Measurements from ENCODE around the gene SERPINB4. TPM values are rescaled to one million over a fixed set of nuclear protein-coding genes. Genes with fewer than 3 reads are reported as not detected.
"Not testable (repeated sequence)": the region's sequence is repeated elsewhere in the genome, so short reads cannot be mapped to it uniquely, and the experiment has no call there.

Gene SERPINB4
- total RNA-seq = not detected

- not testable (repeated sequence) for H3K27me3 Mint-ChIP-seq (ENCODE audit: low read depth); H3K4me1 Mint-ChIP-seq (ENCODE audit: low read depth); H3K36me3 Mint-ChIP-seq (ENCODE audit: insufficient read depth in 2 of 2); H3K27ac Mint-ChIP-seq; H3K9me3 Mint-ChIP-seq; H3K4me3 Mint-ChIP-seq; DNase-seq; ATAC-seq (replicated peaks in 1 of 2)
Measured at GRCh38 chr18:63644142-63644541, at the start of gene SERPINB4. Gene SERPINB4, minus strand, starts transcription at chr18:63644256. Its CDS starts 679 bp downstream, at chr18:63643577.

GRCh38 chr18:63689064-63689463, 45.0 kb upstream of the SERPINB4 start:
- ATAC-seq (replicated peaks in 1 of 2) (no peak), DNase-seq (no peak)
- H3K4me1 Mint-ChIP-seq (ENCODE audit: low read depth) = no peaks in the 10 kb centered on the region
- no peak overlapping the region for H3K27ac Mint-ChIP-seq
- H3K27me3 Mint-ChIP-seq (ENCODE audit: low read depth) = peaks cover 3% of the 10 kb centered on the region
- H3K9me3 Mint-ChIP-seq = peaks cover 3 to 10% of the 10 kb centered on the region in 2 donors
- no peaks in the 10 kb centered on the region for H3K36me3 Mint-ChIP-seq (ENCODE audit: insufficient read depth in 2 of 2)
- H3K4me3 Mint-ChIP-seq = no peak overlapping the region

GRCh38 chr18:63686871-63687270, 42.8 kb upstream of the SERPINB4 start:
- no peak overlapping the region for H3K27ac Mint-ChIP-seq
- no peak overlapping the region for H3K4me3 Mint-ChIP-seq
- H3K4me1 Mint-ChIP-seq (ENCODE audit: low read depth) = no peaks in the 10 kb centered on the region
- ATAC-seq (replicated peaks in 1 of 2) = no peak
- no peaks in the 10 kb centered on the region for H3K36me3 Mint-ChIP-seq (ENCODE audit: insufficient read depth in 2 of 2)
- H3K9me3 Mint-ChIP-seq = peaks cover 3 to 8% of the 10 kb centered on the region in 2 donors
- no peak for DNase-seq
- peaks cover 5% of the 10 kb centered on the region for H3K27me3 Mint-ChIP-seq (ENCODE audit: low read depth)

- no peak overlapping the region for H3K4me3 Mint-ChIP-seq
- H3K9me3 Mint-ChIP-seq = peaks cover 0 to 2% of the 10 kb centered on the region in 2 donors
- H3K27ac Mint-ChIP-seq = no peak overlapping the region
- H3K36me3 Mint-ChIP-seq (ENCODE audit: insufficient read depth in 2 of 2) = no peaks in the 10 kb centered on the region
- DNase-seq (no peak), ATAC-seq (replicated peaks in 1 of 2) (no peak)
- H3K27me3 Mint-ChIP-seq (ENCODE audit: low read depth) = peaks cover 5% of the 10 kb centered on the region
- no peaks in the 10 kb centered on the region for H3K4me1 Mint-ChIP-seq (ENCODE audit: low read depth)
Measured at GRCh38 chr18:63684718-63685117, 40.7 kb upstream of the SERPINB4 start.

GRCh38 chr18:63683890-63684289, 39.8 kb upstream of the SERPINB4 start:
- H3K27ac Mint-ChIP-seq = no peak overlapping the region
- no peaks in the 10 kb centered on the region for H3K4me1 Mint-ChIP-seq (ENCODE audit: low read depth)
- peaks cover 5% of the 10 kb centered on the region for H3K27me3 Mint-ChIP-seq (ENCODE audit: low read depth)
- no peak overlapping the region for H3K4me3 Mint-ChIP-seq
- no peaks in the 10 kb centered on the region for H3K9me3 Mint-ChIP-seq
- ATAC-seq (replicated peaks in 1 of 2) (no peak), DNase-seq (no peak)
- no peaks in the 10 kb centered on the region for H3K36me3 Mint-ChIP-seq (ENCODE audit: insufficient read depth in 2 of 2)

- DNase-seq = no peak
- peaks cover 5% of the 10 kb centered on the region for H3K27me3 Mint-ChIP-seq (ENCODE audit: low read depth)
- no peaks in the 10 kb centered on the region for H3K9me3 Mint-ChIP-seq
- no peak overlapping the region for H3K4me3 Mint-ChIP-seq
- H3K36me3 Mint-ChIP-seq (ENCODE audit: insufficient read depth in 2 of 2) = no peaks in the 10 kb centered on the region
- no peak for ATAC-seq (replicated peaks in 1 of 2)
- peak overlapping the region; percentile 79 for H3K27ac Mint-ChIP-seq
- H3K4me1 Mint-ChIP-seq (ENCODE audit: low read depth) = no peaks in the 10 kb centered on the region
Measured at GRCh38 chr18:63683152-63683551, 39.1 kb upstream of the SERPINB4 start.

- no peak for DNase-seq
- no peak for ATAC-seq (replicated peaks in 1 of 2)
- Mint-ChIP-seq H3K4me3 (no peak overlapping the region), H3K4me1 (ENCODE audit: low read depth) (no peaks in the 10 kb centered on the region), H3K27ac (no peak overlapping the region), H3K36me3 (ENCODE audit: insufficient read depth in 2 of 2) (no peaks in the 10 kb centered on the region), H3K27me3 (ENCODE audit: low read depth) (peaks cover 5% of the 10 kb centered on the region), H3K9me3 (no peaks in the 10 kb centered on the region)
Measured at GRCh38 chr18:63681449-63682340, 37.6 kb upstream of the SERPINB4 start.

GRCh38 chr18:63679820-63680606, 36.0 kb upstream of the SERPINB4 start:
- no peaks in the 10 kb centered on the region for H3K4me1 Mint-ChIP-seq (ENCODE audit: low read depth)
- no peak for DNase-seq
- no peaks in the 10 kb centered on the region for H3K9me3 Mint-ChIP-seq
- H3K27me3 Mint-ChIP-seq (ENCODE audit: low read depth) = peaks cover 5% of the 10 kb centered on the region
- no peak overlapping the region for H3K27ac Mint-ChIP-seq
- H3K36me3 Mint-ChIP-seq (ENCODE audit: insufficient read depth in 2 of 2) = no peaks in the 10 kb centered on the region
- no peak overlapping the region for H3K4me3 Mint-ChIP-seq
- no peak for ATAC-seq (replicated peaks in 1 of 2)

- Mint-ChIP-seq H3K4me3 (no peak overlapping the region), H3K36me3 (ENCODE audit: insufficient read depth in 2 of 2) (no peaks in the 10 kb centered on the region), H3K27ac (no peak overlapping the region), H3K27me3 (ENCODE audit: low read depth) (no peaks in the 10 kb centered on the region), H3K9me3 (no peaks in the 10 kb centered on the region), H3K4me1 (ENCODE audit: low read depth) (no peaks in the 10 kb centered on the region)
- DNase-seq = no peak
- ATAC-seq (replicated peaks in 1 of 2) = no peak
Measured at GRCh38 chr18:63677500-63678225, 33.6 kb upstream of the SERPINB4 start.

GRCh38 chr18:63676526-63677323, 32.7 kb upstream of the SERPINB4 start:
- H3K4me1 Mint-ChIP-seq (ENCODE audit: low read depth) = no peaks in the 10 kb centered on the region
- H3K9me3 Mint-ChIP-seq = no peaks in the 10 kb centered on the region
- H3K4me3 Mint-ChIP-seq = no peak overlapping the region
- no peak for ATAC-seq (replicated peaks in 1 of 2)
- H3K27ac Mint-ChIP-seq = no peak overlapping the region
- no peaks in the 10 kb centered on the region for H3K27me3 Mint-ChIP-seq (ENCODE audit: low read depth)
- no peaks in the 10 kb centered on the region for H3K36me3 Mint-ChIP-seq (ENCODE audit: insufficient read depth in 2 of 2)
- no peak for DNase-seq

- Mint-ChIP-seq H3K4me3 (no peak overlapping the region), H3K27me3 (ENCODE audit: low read depth) (no peaks in the 10 kb centered on the region), H3K4me1 (ENCODE audit: low read depth) (no peaks in the 10 kb centered on the region), H3K27ac (no peak overlapping the region), H3K9me3 (peaks cover 2 to 6% of the 10 kb centered on the region in 2 donors), H3K36me3 (ENCODE audit: insufficient read depth in 2 of 2) (no peaks in the 10 kb centered on the region)
- DNase-seq (no peak), ATAC-seq (replicated peaks in 1 of 2) (no peak)
Measured at GRCh38 chr18:63664571-63664970, 20.5 kb upstream of the SERPINB4 start.

GRCh38 chr18:63661750-63662149, 17.7 kb upstream of the SERPINB4 start, which contains the start of gene SERPINB3:
Gene SERPINB3, minus strand, starts transcription at chr18:63661893. Its CDS starts 677 bp downstream, at chr18:63661216.
- DNase-seq; H3K9me3 Mint-ChIP-seq; H3K27ac Mint-ChIP-seq; H3K4me1 Mint-ChIP-seq (ENCODE audit: low read depth); H3K36me3 Mint-ChIP-seq (ENCODE audit: insufficient read depth in 2 of 2); H3K4me3 Mint-ChIP-seq; H3K27me3 Mint-ChIP-seq (ENCODE audit: low read depth); ATAC-seq (replicated peaks in 1 of 2): not testable (repeated sequence)
